ENCODE results near the gene LIMA1. TPM values are rescaled to one million over a fixed set of nuclear protein-coding genes. Genes with fewer than 3 reads are reported as not detected.

The LIMA1 gene
- polyA plus RNA-seq, 1 donor from 2014 or later, result 4.4 TPM

GRCh38 chr12:50241178-50241577, 42.1 kb downstream of the LIMA1 start:
- no peak overlapping the region for H3K27ac ChIP-seq (ENCODE audit: low read length)
- no peak overlapping the region for H3K9ac ChIP-seq (ENCODE audit: low read length)
- no peaks in the 10 kb centered on the region for H3K27me3 ChIP-seq (ENCODE audit: insufficient read depth, low read depth, low read length)
- H3K79me2 ChIP-seq (replicated peaks; ENCODE audit: insufficient read depth, low read length), result no peaks in the 10 kb centered on the region
- H3K4me3 ChIP-seq (ENCODE audit: low read length), result no peak overlapping the region
- no peak for TF ChIP-seq REST (IDR thresholded peaks at IDR 0.05; ENCODE audit: borderline replicate concordance)
- no peak for TF ChIP-seq POLR2AphosphoS5 (IDR thresholded peaks at IDR 0.05)
- TF ChIP-seq MXI1 (conservative IDR thresholded peaks at IDR 0.05; ENCODE audit: poor library complexity, severe bottlenecking), result no peak
- TF ChIP-seq SMC3 (conservative IDR thresholded peaks at IDR 0.05; ENCODE audit: poor library complexity), result no peak
- no peak for TF ChIP-seq TAF1 (IDR thresholded peaks at IDR 0.05; ENCODE audit: low read depth)
- no peaks in the 10 kb centered on the region for H3K9me3 ChIP-seq (ENCODE audit: low read length)
- H2AFZ ChIP-seq (ENCODE audit: low read depth, low read length), result no peak overlapping the region
- H3K36me3 ChIP-seq (ENCODE audit: insufficient read depth, low read length), result no peaks in the 10 kb centered on the region
- H4K20me1 ChIP-seq (ENCODE audit: insufficient read depth), result no peaks in the 10 kb centered on the region
- no peaks in the 10 kb centered on the region for H3K9me2 ChIP-seq (ENCODE audit: insufficient read depth, low read length)
- no peaks in the 10 kb centered on the region for H3F3A ChIP-seq (ENCODE audit: insufficient read depth, low read length, poor library complexity, severe bottlenecking)
- no peak overlapping the region for H3K4me2 ChIP-seq (ENCODE audit: low read length)

GRCh38 chr12:50240792-50241114, 42.6 kb downstream of the LIMA1 start:
- no peak overlapping the region for H3K9ac ChIP-seq (ENCODE audit: low read length)
- no peak overlapping the region for H3K4me3 ChIP-seq (ENCODE audit: low read length)
- H3K9me2 ChIP-seq (ENCODE audit: insufficient read depth, low read length), result no peaks in the 10 kb centered on the region
- TF ChIP-seq MXI1 (conservative IDR thresholded peaks at IDR 0.05; ENCODE audit: poor library complexity, severe bottlenecking) (no peak), RAD21 (conservative IDR thresholded peaks at IDR 0.05) (no peak), REST (IDR thresholded peaks at IDR 0.05; ENCODE audit: borderline replicate concordance) (no peak)
- H3K27me3 ChIP-seq (ENCODE audit: insufficient read depth, low read depth, low read length), result no peaks in the 10 kb centered on the region
- no peaks in the 10 kb centered on the region for H3K36me3 ChIP-seq (ENCODE audit: insufficient read depth, low read length)
- no peaks in the 10 kb centered on the region for H3F3A ChIP-seq (ENCODE audit: insufficient read depth, low read length, poor library complexity, severe bottlenecking)
- no peak overlapping the region for H3K27ac ChIP-seq (ENCODE audit: low read length)
- H2AFZ ChIP-seq (ENCODE audit: low read depth, low read length), result no peak overlapping the region
- no peaks in the 10 kb centered on the region for H4K20me1 ChIP-seq (ENCODE audit: insufficient read depth)
- no peak overlapping the region for H3K4me2 ChIP-seq (ENCODE audit: low read length)
- no peaks in the 10 kb centered on the region for H3K9me3 ChIP-seq (ENCODE audit: low read length)
- no peaks in the 10 kb centered on the region for H3K79me2 ChIP-seq (replicated peaks; ENCODE audit: insufficient read depth, low read length)

GRCh38 chr12:50240096-50240791, 43.1 kb downstream of the LIMA1 start:
- Histone ChIP-seq H3K4me2 (ENCODE audit: low read length) (no peak overlapping the region), H3K36me3 (ENCODE audit: insufficient read depth, low read length) (no peaks in the 10 kb centered on the region), H3K9ac (ENCODE audit: low read length) (no peak overlapping the region), H2AFZ (ENCODE audit: low read depth, low read length) (no peak overlapping the region), H3K27me3 (ENCODE audit: insufficient read depth, low read depth, low read length) (no peaks in the 10 kb centered on the region), H3K79me2 (replicated peaks; ENCODE audit: insufficient read depth, low read length) (no peaks in the 10 kb centered on the region), H3K9me2 (ENCODE audit: insufficient read depth, low read length) (no peaks in the 10 kb centered on the region), H4K20me1 (ENCODE audit: insufficient read depth) (no peaks in the 10 kb centered on the region), H3K27ac (ENCODE audit: low read length) (no peak overlapping the region), H3K4me3 (ENCODE audit: low read length) (no peak overlapping the region), H3K9me3 (ENCODE audit: low read length) (no peaks in the 10 kb centered on the region), H3F3A (ENCODE audit: insufficient read depth, low read length, poor library complexity, severe bottlenecking) (no peaks in the 10 kb centered on the region)
- TF ChIP-seq REST (IDR thresholded peaks at IDR 0.05; ENCODE audit: borderline replicate concordance) (no peak), TAF1 (IDR thresholded peaks at IDR 0.05; ENCODE audit: low read depth) (no peak), RAD21 (conservative IDR thresholded peaks at IDR 0.05) (no peak)

Measured in neural cell (in vitro differentiated cells).